Smooth muscle cell of the brain vasculature (primary cell): Measurements from ENCODE around the gene C6orf15.

Experiments used
- DNase-seq: peaks from one replicate; pipeline ENCODE4 v3.0.0-alpha.2; 2012; ENCODE audit warnings: low read depth, low spot score

C6orf15 gene

DNA sequence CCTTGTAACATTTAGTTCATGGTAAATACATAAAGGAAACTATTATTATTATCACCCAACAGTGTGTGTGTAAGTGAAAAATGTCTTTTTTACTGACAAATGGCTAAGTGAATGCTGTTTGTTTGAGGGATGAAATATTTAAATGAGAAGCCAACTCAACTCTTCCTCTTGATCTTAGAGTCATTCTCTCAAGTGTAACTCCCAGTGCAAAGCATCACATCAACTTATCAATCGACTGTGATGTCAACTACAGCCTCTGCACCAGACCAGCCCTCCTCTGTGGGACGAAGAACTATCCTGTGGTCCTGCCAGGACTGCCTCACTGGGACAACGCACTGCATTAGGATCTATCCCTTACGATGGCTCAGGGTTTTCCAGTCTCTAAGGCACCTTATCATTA is 5.3 kb downstream of the C6orf15 start:
- DNase-seq: no peak

DNA sequence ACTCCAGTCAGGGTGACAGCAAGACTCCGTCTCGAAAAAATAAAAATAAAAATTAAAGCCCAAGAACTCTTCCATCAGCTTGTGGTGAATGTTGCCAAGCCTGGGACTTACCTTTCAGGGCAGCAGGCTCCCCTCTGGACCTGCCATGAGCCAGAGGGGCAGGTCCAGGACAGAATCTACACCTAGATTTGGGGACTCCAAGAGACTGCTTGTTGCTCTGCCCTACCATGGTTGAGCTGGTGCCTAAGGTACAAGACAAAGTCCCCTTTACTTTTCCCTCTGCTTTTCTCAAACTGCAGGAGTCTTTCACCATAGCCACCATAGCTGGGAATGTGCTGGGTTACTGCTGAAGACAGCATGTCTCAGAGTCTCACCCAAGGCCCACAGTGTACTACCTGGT is 9.2 kb downstream of the C6orf15 start:
- no peak for DNase-seq

DNA sequence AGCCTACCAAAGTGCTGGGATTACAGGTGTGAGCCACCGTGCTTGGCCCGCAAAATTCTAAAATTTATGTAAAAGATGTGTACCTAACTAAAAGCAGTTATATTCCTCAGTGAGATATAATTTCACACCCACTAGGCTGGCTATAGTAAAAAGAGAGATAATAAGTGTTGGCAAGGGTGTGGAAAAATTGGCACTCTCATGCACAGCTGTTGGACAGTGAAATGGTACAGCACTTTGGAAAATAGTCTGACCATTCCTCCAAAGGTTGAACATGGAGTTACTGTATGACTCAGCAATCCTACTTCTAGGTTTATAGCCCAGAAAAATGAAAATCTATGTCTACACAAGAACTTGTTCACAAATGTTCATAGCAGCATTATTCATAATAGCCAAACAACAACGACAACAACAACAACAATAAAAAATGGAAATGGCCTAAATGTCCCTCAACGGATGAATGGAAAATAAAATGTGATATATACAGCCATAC is 13.9 kb downstream of the C6orf15 start:
- DNase-seq: no peak

DNA sequence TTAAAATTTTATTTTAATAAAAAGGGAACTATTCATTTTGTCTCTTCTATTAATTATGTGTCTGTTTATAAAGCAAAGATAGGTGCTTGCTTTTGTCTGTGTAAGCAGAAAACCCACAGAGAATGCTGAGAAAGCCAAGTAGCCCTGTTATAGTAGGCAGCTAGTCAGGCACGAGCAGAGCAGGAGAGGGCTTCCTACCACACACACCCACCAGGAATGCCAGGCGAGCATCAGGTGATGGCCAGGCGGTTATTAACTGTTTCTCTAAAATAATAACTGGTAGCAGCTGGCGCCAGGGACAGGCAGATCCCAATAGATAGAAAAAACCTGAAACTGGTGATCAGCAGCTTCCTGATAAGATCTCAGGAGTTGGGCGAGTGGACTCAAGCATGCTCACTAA is 15.7 kb downstream of the C6orf15 start:
- DNase-seq: no peak

DNA sequence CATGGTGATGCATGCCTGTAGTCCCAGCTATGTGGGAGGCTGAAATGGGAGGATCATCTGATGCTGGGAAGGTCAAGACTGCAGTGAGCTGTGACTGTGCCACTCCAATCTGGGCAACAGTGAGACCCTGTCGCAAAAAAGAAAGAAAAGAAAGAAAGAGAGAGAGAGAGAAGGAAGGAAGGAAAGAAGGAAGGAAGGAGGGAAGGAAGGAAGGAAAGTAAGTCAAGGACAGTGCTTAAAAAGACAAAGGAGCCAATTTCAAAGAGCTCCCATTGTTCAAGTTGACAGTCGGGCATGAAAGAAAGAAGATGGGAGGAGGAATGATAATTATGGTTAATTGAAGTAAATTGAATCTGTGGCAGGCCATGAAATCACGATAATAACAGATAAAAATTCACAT is 16.2 kb downstream of the C6orf15 start:
- no peak for DNase-seq

DNA sequence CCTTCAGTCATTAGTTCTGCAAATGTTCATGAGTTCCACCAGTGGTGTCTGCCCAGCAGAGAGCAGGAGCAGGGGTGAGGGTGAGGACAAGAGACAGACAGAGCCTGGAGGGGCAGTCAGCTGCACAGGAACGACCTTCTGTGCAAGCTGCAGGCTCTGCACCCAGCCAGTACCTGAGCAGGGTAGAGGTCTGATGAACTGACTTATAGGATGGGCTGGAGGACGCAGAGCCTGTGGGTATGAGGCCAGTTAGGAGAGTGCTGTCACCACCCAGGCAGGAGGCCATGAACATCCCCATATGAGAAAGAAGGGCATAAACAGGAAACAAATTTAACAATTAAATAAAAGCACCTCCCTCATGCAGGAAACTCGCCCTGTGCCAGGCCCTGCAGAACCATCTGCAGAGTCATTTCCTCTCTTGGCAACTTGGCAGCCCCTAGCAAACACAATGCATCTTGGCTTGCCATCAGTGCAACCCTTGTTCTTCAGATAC is 17.9 kb downstream of the C6orf15 start:
- DNase-seq: no peak

DNA sequence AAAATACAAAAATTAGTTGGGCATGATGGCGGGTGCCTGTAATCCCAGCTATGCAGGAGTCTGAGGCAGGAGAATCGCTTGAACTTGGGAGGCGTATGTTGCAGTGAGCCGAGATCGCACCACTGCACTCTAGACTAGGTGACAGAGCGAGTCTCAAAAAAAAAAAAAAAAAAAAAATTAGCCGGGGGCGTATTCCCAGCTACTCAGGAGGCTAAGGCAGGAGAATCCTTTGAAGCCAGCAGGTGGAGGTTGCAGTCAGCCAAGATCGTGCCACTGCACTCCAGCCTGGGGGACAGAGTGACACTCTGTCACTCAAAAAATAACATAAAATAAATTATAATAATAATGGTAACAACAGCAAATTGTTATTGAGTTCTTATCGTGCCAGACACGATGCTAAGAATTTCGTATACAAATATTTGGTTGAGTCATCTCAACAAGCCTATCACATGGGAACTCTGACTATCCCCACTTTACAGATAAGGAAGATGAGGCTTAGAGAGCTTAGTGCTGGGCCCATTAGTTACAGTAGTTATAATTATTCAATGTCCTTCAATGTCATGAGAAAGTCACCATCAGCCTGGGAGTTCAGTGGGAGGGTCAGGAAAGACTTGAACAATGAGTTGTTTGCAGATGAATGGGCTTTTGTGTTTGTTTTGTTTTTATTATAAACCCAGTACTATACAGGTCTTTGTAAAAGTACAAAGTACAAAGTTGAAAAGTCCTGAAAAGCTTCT is 19.4 kb downstream of the C6orf15 start:
- DNase-seq: no peak

DNA sequence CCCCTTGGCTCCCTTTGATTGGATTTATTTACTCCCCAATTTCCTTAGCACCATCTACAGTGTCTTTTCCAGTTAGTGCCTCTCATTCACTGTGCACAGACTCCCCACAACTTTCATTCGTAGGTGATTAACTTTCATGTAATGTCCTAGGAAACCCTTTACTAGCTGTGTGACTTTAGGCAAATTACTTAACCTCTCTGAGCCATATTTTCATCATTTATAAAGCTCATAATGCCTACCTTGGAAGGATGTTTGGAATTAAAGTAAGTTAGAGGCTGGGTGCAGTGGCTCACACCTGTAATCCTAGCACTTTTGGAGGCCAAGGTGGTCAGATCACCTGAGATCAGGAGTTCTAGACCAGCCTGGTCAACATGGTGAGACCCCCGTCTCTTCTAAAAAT is 20.1 kb downstream of the C6orf15 start:
- DNase-seq: no peak

DNA sequence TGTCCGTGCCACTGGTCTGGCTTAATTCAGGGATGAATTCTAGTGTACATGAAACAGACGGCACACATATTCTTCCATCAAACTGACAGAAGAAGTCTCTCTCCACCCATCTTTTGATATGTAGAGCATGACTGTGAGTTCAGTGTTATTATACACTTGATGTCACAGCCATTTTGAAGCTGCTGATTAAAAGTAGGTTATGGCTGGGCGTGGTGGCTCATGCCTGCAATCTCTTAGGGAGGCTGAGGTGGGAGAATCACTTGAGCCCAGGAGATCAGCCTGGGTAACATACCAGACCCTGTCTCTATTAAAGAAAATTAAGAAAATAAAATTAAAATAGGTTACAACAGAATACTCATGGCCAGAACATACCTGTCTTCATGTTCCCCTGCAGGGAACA is 20.7 kb downstream of the C6orf15 start:
- DNase-seq: no peak

DNA sequence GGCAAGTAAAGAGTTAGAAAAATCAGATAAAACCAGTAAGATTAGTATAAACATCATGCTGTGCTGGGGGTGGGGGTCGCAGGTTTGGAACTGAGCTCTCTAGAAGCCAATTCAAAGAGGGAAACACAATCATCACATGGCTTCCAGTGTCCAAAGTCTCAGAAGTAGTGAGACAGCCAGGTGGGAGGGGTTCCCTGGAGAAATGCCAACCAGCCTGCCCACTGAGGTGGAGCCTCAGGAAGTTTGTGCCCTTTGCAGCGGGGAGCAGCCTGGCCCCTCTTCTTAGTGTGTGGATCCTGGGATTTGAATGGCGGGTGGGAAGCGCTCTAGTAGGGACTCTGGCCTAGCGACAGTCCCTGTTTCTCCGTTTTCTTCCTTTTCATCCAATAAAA is 21.4 kb downstream of the C6orf15 start:
- DNase-seq: no peak

DNA sequence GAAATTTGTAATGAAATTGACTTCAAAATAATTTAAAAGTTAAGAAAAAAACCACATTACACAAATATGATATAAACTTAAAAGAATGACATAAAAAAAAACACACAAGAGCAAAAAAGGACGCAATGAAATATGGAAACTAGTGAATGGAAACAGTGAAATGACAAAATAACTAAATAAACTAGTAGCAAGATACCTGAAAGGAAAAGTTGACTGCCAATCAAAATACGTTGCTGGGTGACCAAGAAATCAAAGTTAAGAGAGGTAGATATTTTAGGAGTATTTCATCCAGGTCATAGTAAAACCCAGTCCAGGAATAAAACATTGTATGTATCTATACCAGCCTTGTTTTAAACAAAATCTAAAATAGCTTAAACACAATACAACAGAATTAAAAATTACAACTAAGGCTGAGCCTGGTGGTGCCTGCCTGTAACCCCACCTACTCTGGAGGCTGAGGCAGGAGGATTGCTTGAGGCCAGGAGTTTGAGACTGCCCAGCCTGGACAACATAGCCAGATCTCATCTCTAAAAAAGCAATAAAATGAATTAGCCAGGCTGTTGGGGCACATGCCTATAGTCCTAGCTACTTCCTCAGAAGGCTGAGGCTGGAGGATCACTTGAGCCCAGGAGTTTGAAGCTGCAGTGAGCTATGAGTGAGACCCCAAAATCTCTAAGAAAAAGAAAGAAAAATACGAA is 22.0 kb downstream of the C6orf15 start:
- DNase-seq: no peak

DNA sequence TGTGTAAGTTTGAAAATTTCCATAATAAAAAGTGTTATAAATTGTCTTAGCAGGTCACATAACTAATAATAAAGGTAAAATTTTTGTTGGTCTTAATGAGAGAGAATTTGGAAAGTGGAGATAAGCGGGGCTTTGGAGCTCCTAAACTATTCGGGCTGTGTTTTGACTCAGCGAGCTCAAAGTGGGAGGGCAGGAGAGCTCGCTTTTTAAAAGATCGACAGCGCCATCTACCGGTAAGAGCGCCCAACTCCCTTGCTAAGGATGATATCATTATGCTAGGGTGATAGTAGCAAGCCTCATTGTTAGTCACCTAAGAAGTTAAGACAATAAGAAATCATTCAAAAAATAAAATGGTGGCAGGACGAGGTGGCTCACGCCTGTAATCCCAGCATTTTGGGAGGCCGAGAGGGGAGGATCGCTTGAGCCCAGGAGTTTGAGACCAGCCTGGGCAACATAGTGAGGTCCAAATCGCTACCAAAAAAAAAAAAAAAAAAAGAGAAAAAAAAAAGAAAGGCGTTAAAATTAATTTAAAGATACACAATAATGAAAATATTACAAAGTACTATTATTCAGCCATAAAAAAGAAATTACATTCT is 24.8 kb downstream of the C6orf15 start:
- DNase-seq: no peak

DNA sequence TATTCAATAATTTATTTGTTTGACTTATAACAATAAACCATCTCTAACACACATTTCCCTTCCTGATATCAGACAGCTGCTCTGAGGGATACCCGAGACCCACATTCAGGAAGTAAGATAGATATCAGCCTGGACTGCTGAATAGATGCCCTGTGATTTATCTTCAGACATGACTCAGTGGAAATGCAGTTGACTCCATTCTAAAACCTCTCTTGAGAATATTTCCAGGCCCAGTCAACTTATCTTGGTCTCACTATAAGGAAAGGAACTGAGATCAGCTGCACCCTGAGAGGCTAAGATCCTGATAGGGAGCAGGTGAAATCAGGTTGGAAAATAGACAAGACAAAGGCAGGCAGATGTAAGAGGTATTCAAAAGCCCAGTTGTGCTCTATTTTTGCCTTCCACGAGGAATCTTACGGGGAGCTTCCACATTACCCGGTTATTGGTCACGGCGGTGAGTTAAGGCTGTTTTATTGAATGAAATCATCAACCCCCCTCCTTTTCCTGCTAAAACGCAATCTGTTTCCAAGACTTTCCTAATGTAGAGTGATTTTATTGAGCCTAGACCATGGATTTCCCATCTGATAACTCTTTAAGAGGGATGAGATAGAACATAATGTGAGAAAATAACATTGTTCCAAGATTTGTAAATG is 25.5 kb downstream of the C6orf15 start:
- no peak for DNase-seq

DNA sequence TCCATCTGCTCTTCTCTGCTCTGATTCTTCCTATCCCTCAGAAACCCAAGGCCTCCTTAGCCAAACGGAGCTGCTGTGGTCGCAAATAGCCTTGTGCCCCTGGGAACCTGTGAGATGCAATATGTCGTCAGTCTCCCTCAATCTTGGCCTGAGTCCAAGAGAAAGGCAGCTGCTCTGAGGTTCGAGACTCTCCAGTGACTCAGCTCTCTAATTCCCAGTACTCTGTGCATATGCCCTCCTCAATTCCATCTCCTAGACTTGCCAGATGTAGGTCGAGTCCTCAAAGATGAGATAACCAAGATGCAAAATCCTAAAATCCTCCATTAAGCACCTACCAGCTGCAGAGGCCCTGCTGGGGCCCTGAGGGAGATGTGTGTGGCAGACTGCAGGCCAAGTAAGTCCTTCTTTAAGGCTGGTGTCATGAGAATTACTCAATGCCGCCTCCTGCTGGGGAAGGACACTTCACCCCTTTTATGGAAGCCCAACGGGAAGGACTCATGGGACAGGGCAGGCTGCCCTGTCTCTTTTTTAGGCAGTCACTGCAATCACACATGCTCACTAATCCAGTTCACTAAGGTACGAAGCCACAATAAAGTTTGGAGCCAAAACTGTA is 28.5 kb downstream of the C6orf15 start:
- DNase-seq: no peak

DNA sequence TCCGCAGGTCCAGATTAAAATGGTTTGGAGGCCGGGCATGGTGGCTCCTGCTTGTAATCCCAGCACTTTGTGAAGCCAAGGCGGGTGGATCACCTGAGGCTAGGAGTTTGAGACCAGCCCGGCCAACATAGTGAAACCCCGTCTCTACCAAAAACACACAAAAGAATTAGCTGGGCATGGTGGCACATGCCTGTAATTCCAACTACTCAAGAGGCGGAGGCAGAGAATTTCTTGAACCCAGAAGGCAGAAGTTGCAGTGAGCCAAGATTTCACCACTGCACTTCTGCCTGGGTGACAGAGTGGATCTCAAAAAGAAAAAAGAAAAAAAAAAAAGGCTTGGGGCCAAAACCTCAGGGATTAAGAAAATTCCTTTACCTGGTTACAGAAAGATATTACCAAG is 30.5 kb downstream of the C6orf15 start:
- DNase-seq: no peak

DNA sequence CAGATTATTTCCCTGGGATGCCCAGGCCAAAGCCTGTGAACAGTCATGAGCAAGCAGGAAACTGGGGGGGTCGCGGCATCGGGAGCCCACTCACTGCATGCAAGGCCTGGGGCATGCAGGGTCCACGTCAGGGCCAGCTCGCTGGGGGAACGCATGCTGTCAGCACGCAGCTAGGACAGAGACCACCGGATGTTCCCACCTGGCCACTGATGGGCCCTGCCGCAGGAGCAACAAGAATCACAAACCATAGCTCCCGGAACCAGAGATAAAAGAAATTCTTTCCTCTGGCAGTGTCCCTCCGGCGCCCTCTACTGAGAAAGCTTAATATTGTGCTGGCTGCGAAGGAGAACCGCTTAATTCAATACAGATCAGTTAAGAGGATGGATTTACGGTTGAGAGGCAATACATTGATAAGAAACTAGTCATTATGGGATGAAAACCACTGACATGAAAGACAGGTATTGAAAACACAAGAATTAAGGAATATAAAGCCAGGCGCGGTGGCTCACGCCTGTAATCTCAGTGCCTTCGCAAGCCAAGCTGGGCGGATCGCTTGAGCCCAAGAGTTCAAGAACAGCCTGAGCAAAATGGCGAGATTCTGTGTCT is 32.6 kb downstream of the C6orf15 start:
- DNase-seq: no peak

DNA sequence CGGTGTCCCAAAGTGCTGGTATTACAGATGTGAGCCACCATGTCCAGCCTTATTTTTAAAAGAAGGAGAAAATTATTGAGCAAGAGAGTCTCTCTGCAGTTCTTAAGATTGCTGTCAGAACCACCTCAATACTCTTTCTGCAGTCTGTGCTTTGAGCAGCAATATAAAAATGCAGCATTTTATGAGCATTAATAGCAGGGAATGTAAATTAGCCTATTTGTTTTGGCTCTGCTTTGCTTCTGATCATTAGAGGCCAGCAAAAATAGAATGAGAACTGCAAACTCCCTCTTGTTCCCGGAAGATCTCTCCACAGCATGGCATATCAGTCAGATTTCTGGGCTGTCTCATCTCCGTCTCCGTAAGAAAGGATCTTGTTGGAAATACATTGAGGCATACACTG is 35.8 kb downstream of the C6orf15 start:
- DNase-seq: no peak

DNA sequence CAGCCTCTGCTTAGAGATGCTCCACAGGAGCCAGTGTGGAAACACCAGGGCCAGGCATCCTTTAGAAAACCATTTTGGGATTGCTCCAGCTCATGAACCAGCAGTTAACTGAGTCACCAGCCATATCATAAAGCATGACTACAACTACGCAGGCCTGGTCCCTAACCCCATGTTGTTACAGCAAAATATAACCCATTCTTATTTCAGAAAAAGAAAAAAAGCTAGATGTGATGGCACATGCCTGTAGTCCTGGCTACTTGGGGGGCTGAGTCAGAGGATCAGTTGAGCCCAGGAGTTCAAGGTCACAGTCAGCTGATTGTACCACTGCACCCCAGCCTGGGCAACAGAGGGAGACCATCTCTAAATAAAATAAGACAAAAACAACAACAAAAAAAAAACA is 36.8 kb downstream of the C6orf15 start:
- no peak for DNase-seq

DNA sequence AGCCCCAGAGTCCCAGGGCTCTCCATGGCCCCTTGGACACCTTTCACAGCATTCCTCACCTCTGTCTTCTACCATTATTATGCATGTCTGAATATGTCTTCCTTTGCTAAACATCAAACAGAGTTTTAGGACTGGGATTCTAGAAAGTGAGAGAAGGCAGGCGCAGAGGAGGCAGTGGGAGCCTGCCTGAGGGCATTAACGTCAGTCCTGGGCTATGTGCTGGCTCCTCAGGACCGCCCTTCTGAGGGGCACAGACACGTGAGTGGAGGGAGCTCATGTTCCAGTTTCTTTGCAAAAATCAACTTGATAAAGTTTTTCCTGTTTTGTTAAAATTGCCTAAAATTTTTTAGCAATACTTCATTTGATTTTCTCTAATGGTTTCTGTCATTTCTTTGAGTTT is 38.0 kb downstream of the C6orf15 start:
- DNase-seq: no peak

DNA sequence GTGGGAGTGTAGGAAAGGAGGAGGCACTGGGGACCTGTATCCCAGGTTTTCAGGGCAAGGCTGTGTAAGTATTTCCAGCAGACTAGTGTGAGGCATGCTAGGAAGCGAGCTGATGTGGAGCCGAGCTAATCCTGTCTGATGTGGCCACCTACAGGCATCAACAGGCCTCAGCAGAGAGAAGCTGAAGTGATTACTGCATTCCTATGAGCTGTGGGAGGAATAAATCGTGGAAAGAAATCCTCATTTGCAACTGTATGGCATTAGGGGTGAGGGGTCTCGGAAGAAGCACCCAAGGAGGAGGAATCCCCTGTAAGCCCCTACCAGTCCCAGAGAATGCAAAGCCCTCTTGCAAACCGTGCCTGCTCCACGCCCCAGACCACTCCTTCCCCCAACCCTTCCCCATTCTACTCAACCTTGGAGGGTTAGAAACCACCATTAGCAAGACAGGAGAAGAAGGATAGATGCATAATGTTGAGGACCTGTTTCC is 41.6 kb downstream of the C6orf15 start:
- no peak for DNase-seq

DNA sequence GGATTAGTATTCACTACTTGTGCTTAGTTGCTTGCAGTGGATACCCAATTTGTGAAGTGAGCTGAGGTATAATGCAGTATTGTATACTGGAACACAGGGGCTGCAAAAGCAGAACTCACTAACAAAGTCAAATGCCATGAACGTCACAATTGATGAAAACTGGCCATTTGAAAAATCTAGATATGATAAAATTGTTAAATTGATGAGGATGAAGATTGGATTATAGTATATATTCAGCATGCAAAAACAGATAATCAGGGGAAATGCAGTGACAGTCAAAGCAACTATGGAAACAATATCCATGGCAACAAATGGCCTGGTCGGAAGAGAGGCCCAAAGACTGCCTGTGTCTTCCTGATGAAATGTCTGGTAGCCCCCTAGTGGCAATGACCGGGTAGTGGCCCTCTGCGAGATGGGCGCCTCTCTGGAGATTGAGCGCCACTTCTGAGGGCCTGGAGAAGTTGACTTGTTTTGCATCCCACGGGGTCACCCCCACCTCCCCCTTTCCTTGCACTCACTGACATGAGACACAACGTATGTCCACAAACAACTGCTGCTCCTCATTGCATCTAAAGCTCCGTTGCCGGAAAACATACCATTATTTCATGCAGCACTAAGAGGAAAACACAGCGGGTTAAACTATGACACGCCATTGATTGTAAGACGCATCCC is 43.6 kb downstream of the C6orf15 start:
- no peak for DNase-seq
